ENCODE measurements around the gene AIRE.

DNA sequence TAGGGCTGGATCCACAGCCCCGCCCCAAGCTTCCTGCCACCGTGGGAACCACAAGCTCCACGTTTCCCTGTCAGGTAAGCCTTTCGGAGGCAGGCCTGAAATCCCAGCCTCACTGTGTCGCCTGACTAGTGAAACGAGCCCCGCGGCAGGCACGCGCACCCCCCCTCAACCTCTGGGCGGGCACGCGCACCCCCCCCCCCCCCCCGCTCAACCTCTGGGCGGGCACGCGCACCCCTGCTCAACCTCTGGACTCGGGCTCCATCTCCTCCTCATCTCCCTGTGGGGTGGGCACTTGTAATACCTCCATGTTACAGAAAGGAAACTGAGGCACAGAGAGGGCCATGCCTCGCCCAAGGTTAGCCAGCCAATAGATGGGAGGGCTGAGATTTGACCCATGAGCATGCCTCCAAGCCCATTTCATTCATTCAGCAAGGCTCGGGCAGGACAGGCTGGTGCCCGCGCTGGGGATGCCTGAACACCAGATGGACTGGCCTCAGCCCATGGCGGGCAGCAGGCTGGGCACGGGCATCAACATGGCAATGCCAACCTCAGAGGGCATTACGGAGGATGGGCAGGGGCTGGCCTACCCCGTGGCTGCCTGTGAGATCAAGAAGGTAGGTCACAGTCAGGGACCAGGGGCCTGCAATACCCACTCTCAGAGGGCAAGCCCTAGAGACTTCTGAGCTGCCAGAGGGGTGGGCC lies 48.8 kb downstream of the AIRE start:
- TF ChIP-seq, protein P1, sequence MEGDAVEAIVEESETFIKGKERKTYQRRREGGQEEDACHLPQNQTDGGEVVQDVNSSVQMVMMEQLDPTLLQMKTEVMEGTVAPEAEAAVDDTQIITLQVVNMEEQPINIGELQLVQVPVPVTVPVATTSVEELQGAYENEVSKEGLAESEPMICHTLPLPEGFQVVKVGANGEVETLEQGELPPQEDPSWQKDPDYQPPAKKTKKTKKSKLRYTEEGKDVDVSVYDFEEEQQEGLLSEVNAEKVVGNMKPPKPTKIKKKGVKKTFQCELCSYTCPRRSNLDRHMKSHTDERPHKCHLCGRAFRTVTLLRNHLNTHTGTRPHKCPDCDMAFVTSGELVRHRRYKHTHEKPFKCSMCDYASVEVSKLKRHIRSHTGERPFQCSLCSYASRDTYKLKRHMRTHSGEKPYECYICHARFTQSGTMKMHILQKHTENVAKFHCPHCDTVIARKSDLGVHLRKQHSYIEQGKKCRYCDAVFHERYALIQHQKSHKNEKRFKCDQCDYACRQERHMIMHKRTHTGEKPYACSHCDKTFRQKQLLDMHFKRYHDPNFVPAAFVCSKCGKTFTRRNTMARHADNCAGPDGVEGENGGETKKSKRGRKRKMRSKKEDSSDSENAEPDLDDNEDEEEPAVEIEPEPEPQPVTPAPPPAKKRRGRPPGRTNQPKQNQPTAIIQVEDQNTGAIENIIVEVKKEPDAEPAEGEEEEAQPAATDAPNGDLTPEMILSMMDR (conservative IDR thresholded peaks at IDR 0.05; ENCODE audit: low read depth, low read length), result no peak
- no peak for TF ChIP-seq EZH2 (IDR thresholded peaks at IDR 0.05; ENCODE audit: borderline replicate concordance, low read depth, low read length, poor library complexity, severe bottlenecking)

All from A673 (cell line).